Peyer's patch (tissue), 4 donors: Measurements from ENCODE around the gene ARIH2.

Source experiments
- POLR2A ChIP-seq, 2 donors: fragments of 450-650 bp; IDR thresholded peaks; one replicate each; pipeline ENCODE4 v1.5.1; 2017; ENCODE audit warnings: antibody characterized with exemption in 2 of 2, mild to moderate bottlenecking in 2 of 2, moderate library complexity in 2 of 2
- TF ChIP-seq, protein P1 (sequence below), 6 experiments: fragments of 450-650 bp in 4 of 6; fragments of 200-600 bp in 2 of 6; sonication (generic) in 1 of 6; IDR thresholded peaks; one replicate each; pipeline ENCODE4 v1.5.1; 2017 to 2019; ENCODE audit warnings: antibody characterized with exemption in 6 of 6, mild to moderate bottlenecking in 3 of 6, moderate library complexity in 1 of 6

DNA sequence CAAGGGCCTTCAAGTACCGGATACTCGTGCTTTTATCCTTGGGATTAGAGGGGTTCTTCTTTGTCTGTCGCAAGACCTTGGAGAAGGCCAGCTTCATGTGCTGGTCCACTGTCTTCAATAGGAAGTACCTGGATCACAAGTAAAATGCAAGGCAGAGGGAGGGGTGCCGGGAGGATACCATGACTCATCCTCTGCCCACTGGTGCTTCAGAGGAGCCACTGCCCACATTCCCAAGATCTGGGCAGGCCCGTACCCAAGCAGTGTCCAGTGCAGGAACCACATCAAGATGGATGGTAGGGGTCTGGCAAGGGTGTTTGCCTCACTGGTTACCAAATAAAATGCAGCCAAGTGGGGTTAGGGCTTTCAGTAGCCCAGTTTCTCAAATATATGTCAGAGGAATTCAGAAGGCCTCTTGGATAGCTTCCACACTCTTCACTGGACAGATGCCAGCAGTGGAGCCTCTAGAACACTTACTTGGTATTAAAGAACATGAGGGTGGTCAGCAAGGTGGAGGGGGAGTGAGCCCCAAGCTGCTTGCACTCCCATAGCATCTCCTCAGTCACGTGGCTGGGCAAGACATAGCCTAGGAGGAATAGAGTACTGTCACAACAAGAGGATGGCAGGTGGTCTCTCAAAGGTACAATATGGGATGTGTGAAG lies 114.1 kb downstream of the ARIH2 start:
- TF ChIP-seq, protein P1, sequence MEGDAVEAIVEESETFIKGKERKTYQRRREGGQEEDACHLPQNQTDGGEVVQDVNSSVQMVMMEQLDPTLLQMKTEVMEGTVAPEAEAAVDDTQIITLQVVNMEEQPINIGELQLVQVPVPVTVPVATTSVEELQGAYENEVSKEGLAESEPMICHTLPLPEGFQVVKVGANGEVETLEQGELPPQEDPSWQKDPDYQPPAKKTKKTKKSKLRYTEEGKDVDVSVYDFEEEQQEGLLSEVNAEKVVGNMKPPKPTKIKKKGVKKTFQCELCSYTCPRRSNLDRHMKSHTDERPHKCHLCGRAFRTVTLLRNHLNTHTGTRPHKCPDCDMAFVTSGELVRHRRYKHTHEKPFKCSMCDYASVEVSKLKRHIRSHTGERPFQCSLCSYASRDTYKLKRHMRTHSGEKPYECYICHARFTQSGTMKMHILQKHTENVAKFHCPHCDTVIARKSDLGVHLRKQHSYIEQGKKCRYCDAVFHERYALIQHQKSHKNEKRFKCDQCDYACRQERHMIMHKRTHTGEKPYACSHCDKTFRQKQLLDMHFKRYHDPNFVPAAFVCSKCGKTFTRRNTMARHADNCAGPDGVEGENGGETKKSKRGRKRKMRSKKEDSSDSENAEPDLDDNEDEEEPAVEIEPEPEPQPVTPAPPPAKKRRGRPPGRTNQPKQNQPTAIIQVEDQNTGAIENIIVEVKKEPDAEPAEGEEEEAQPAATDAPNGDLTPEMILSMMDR (IDR thresholded peaks at IDR 0.05): no peak
- no peak for TF ChIP-seq POLR2A (IDR thresholded peaks at IDR 0.05)
